HL-60 (cell line): ENCODE measurements around the gene CLCN7.

Experiments used
- GABPA ChIP-seq: IDR thresholded peaks from 2 replicates; pipeline ENCODE4 v1.6.1; 2012; ENCODE audit warnings: low read depth
- POLR2AphosphoS5 ChIP-seq: IDR thresholded peaks from 2 replicates; pipeline ENCODE4 v1.6.1; 2012; ENCODE audit warnings: low read depth
- SPI1 ChIP-seq: IDR thresholded peaks from 2 replicates; pipeline ENCODE4 v1.6.1; 2012; ENCODE audit warnings: low read depth, mild to moderate bottlenecking, borderline replicate concordance
- TF ChIP-seq, protein P1 (sequence below): IDR thresholded peaks from one replicate; pipeline ENCODE4 v1.5.1; 2011; ENCODE audit warnings: low read length, control low read depth, inconsistent platforms; ENCODE audit not compliant: insufficient read depth
- TF ChIP-seq, protein P2 (sequence below): IDR thresholded peaks from 2 replicates; pipeline ENCODE4 v1.6.1; 2012; ENCODE audit warnings: low read depth; ENCODE audit not compliant: insufficient replicate concordance

DNA sequence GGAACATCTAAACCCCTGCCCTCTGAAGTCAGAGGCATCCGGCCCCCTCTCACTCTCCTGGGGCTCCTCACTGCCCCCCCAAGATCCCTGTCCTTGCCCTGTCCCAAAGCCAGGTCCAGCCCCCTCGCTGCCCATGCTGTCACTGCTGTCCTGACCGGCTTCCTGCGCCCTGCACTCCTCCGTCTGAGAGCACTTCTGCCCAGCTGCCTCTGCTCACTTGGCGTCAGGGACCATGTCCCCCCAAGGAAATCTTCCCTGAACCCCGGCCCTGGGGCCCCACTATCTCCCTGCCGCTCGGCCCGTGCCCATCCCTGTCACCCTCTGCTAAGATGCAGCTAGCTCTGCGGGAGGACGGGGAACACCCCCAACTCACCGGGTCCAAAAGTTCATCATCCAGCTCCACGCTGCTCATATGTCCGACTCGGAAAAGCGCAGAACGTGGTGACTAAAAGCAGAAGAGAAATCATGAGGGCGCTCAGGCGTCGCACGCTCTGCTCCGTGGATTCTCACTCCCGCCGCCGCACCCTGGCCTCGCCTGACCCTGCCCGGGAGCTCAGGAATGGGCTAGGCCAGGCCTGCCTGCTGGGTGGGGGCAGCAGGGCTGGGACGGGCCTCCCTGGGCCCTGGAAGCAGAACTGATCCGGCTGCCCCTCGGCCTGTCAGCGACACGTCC is 9.8 kb downstream of the CLCN7 start:
- TF ChIP-seq GABPA (no peak), POLR2AphosphoS5 (no peak), SPI1 (no peak)
- TF ChIP-seq, protein P1, sequence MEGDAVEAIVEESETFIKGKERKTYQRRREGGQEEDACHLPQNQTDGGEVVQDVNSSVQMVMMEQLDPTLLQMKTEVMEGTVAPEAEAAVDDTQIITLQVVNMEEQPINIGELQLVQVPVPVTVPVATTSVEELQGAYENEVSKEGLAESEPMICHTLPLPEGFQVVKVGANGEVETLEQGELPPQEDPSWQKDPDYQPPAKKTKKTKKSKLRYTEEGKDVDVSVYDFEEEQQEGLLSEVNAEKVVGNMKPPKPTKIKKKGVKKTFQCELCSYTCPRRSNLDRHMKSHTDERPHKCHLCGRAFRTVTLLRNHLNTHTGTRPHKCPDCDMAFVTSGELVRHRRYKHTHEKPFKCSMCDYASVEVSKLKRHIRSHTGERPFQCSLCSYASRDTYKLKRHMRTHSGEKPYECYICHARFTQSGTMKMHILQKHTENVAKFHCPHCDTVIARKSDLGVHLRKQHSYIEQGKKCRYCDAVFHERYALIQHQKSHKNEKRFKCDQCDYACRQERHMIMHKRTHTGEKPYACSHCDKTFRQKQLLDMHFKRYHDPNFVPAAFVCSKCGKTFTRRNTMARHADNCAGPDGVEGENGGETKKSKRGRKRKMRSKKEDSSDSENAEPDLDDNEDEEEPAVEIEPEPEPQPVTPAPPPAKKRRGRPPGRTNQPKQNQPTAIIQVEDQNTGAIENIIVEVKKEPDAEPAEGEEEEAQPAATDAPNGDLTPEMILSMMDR, result no peak
- TF ChIP-seq, protein P2, sequence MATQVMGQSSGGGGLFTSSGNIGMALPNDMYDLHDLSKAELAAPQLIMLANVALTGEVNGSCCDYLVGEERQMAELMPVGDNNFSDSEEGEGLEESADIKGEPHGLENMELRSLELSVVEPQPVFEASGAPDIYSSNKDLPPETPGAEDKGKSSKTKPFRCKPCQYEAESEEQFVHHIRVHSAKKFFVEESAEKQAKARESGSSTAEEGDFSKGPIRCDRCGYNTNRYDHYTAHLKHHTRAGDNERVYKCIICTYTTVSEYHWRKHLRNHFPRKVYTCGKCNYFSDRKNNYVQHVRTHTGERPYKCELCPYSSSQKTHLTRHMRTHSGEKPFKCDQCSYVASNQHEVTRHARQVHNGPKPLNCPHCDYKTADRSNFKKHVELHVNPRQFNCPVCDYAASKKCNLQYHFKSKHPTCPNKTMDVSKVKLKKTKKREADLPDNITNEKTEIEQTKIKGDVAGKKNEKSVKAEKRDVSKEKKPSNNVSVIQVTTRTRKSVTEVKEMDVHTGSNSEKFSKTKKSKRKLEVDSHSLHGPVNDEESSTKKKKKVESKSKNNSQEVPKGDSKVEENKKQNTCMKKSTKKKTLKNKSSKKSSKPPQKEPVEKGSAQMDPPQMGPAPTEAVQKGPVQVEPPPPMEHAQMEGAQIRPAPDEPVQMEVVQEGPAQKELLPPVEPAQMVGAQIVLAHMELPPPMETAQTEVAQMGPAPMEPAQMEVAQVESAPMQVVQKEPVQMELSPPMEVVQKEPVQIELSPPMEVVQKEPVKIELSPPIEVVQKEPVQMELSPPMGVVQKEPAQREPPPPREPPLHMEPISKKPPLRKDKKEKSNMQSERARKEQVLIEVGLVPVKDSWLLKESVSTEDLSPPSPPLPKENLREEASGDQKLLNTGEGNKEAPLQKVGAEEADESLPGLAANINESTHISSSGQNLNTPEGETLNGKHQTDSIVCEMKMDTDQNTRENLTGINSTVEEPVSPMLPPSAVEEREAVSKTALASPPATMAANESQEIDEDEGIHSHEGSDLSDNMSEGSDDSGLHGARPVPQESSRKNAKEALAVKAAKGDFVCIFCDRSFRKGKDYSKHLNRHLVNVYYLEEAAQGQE, result no peak
